B cell (primary cell): ENCODE data around the gene KDM4D. TPM values are rescaled to one million over a fixed set of nuclear protein-coding genes. Genes with fewer than 3 reads are reported as not detected.

Experiments
- ATAC-seq: fragments of 200-7000 bp; cut with Tn5 transposase; one replicate; pipeline ENCODE4 v1.10.0; 2021; ENCODE audit warnings: low read depth, mild to moderate bottlenecking, moderate number of reproducible peaks, moderate library complexity
- CTCF ChIA-PET: fragments of 350-600 bp; sonication (Branson Sonifier 250); formaldehyde crosslinking; loops from one replicate; lab custom pipeline; 2021; ENCODE audit warnings: antibody characterized with exemption, inconsistent platforms; lab: Charles Lee
- POLR2A ChIA-PET: fragments of 350-600 bp; sonication (Branson Sonifier 250); formaldehyde crosslinking; loops from one replicate; lab custom pipeline; 2021; ENCODE audit warnings: antibody characterized with exemption; lab: Charles Lee
- DNase-seq: peaks from one replicate; pipeline ENCODE4 v3.0.0; 2013
- H2AFZ ChIP-seq: 2 replicates; pipeline ENCODE4 v1.6.1; 2012; ENCODE audit warnings: mild to moderate bottlenecking, low read depth, low read length; ENCODE audit not compliant: insufficient read depth, poor library complexity, severe bottlenecking
- H3K27ac ChIP-seq, 2 donors: 1 replicate in 1 of 2; 2 replicates in 1 of 2; pipeline ENCODE4 v1.5.1; 2012 to 2013; ENCODE audit warnings: low read length in 2 of 2, mild to moderate bottlenecking in 2 of 2, moderate library complexity in 1 of 2
- H3K27me3 ChIP-seq, 4 experiments: fragments of 200-600 bp in 1 of 4; sonication (generic) in 1 of 4; replicated peaks in 1 of 4; 1 replicate in 2 of 4; 2 replicates in 2 of 4; pipeline versions ENCODE4 v1.6.1 to v1.7.0; 2013 to 2016; ENCODE audit warnings: low read length in 3 of 4, mild to moderate bottlenecking in 2 of 4, mixed read lengths in 1 of 4, moderate library complexity in 1 of 4; ENCODE audit not compliant: insufficient read depth in 4 of 4, control insufficient read depth in 3 of 4; ENCODE audit errors: control extremely low read depth in 1 of 4
- H3K36me3 ChIP-seq, 2 experiments: replicated peaks in 1 of 2; 1 replicate in 1 of 2; 2 replicates in 1 of 2; pipeline versions ENCODE4 v1.6.1 to v1.7.1; 2013; ENCODE audit warnings: low read length in 1 of 2; ENCODE audit not compliant: insufficient read depth in 2 of 2, control insufficient read depth in 1 of 2; ENCODE audit errors: control extremely low read depth in 1 of 2, extremely low read depth in 1 of 2
- H3K4me1 ChIP-seq, 2 donors: fragments of 200-600 bp in 1 of 2; sonication (generic) in 1 of 2; 1 replicate in 1 of 2; 2 replicates in 1 of 2; pipeline versions ENCODE4 v1.5.1 to v1.6.1; 2013 to 2017; ENCODE audit warnings: low read length in 2 of 2; ENCODE audit not compliant: control insufficient read depth in 2 of 2, insufficient read depth in 2 of 2
- H3K4me2 ChIP-seq: replicated peaks from 2 replicates; pipeline ENCODE3; 2012; ENCODE audit warnings: mild to moderate bottlenecking, low read depth, low read length; ENCODE audit not compliant: poor library complexity, severe bottlenecking
- H3K4me3 ChIP-seq, 5 experiments: fragments of 200-600 bp in 1 of 5; sonication (generic) in 1 of 5; 1 replicate in 3 of 5; 2 replicates in 2 of 5; pipeline versions ENCODE4 v1.5.1 to v1.7.0; 2011 to 2016; ENCODE audit warnings: low read length in 4 of 5, mild to moderate bottlenecking in 4 of 5, low read depth in 2 of 5, control low read depth in 1 of 5, moderate library complexity in 1 of 5; ENCODE audit not compliant: insufficient read depth in 1 of 5; ENCODE audit errors: control extremely low read depth in 1 of 5, extremely low read depth in 1 of 5
- H3K79me2 ChIP-seq: fragments of 200-600 bp; sonication (generic); one replicate; pipeline ENCODE4 v1.6.0; 2016; ENCODE audit warnings: low read length; ENCODE audit not compliant: control insufficient read depth, insufficient read depth
- H3K9ac ChIP-seq: fragments of 200-600 bp; sonication (generic); 2 replicates; pipeline ENCODE4 v1.6.1; 2017; ENCODE audit warnings: mild to moderate bottlenecking, low read length, moderate library complexity
- H3K9me3 ChIP-seq, 3 donors: one replicate each; pipeline versions ENCODE4 v1.6.1 to v1.7.1; 2013; ENCODE audit warnings: low read length in 2 of 3; ENCODE audit not compliant: control insufficient read depth in 2 of 3, insufficient read depth in 1 of 3; ENCODE audit errors: control extremely low read depth in 1 of 3
- H4K20me1 ChIP-seq: 2 replicates; pipeline ENCODE4 v1.6.0; 2012; ENCODE audit warnings: mild to moderate bottlenecking, low read length; ENCODE audit not compliant: insufficient read depth, control insufficient read depth, poor library complexity, severe bottlenecking
- H3K27ac Mint-ChIP-seq: one replicate; pipeline ENCODE4 v1.8.0; 2021; ENCODE audit warnings: mixed read lengths
- H3K27me3 Mint-ChIP-seq: one replicate; pipeline ENCODE4 v1.8.0; 2021; ENCODE audit warnings: mixed read lengths
- H3K4me1 Mint-ChIP-seq: one replicate; pipeline ENCODE4 v1.8.0; 2021; ENCODE audit warnings: mixed read lengths
- H3K4me3 Mint-ChIP-seq: one replicate; pipeline ENCODE4 v1.8.0; 2021; ENCODE audit warnings: mixed read lengths
- H3K9me3 Mint-ChIP-seq: one replicate; pipeline ENCODE4 v1.8.0; 2022; ENCODE audit warnings: mixed read lengths; ENCODE audit not compliant: insufficient read depth
- EZH2 ChIP-seq: IDR thresholded peaks from 2 replicates; pipeline ENCODE4 v1.6.1; 2012; ENCODE audit warnings: borderline replicate concordance, low read depth, mild to moderate bottlenecking, moderate library complexity, low read length; ENCODE audit not compliant: insufficient read depth, poor library complexity, severe bottlenecking
- WGBS: methylation state at CpG from one replicate; pipeline ENCODE4 v1.1.5; 2013; ENCODE audit warnings: missing lambda C conversion rate; ENCODE audit not compliant: insufficient coverage; 5-methylcytosine and 5-hydroxymethylcytosine counted together
- intact Hi-C: fragments of 100-400 bp; cut with micrococcal nuclease; formaldehyde crosslinking; loops from one replicate; pipeline ENCODE4 v1.10.0; 2022
- polyA plus RNA-seq: library from polyadenylated mRNA; depleted of rRNA; stranded (reverse); fragments of >200 nt; gene quantifications from 2 replicates; pipeline ENCODE4 v1.2.3, GENCODE V29; 2012
- total RNA-seq, 2 donors: library from RNA; stranded (reverse); fragments of 120-200 nt in 1 of 2; gene quantifications; 1 replicate in 1 of 2; 2 replicates in 1 of 2; pipeline versions ENCODE4 v1.2.3 to v1.2.4, GENCODE V29; 2013 to 2022
- TF ChIP-seq, protein P1 (sequence below): fragments of 200-600 bp; IDR thresholded peaks from one replicate; pipeline ENCODE4 v1.8.0; 2022; ENCODE audit warnings: antibody characterized with exemption, mild to moderate bottlenecking

The KDM4D gene
- total and polyA plus RNA-seq, 2 donors (not counting 1 experiment from before 2014, with no cell fraction given), result 0.44 to 0.58 TPM

DNA sequence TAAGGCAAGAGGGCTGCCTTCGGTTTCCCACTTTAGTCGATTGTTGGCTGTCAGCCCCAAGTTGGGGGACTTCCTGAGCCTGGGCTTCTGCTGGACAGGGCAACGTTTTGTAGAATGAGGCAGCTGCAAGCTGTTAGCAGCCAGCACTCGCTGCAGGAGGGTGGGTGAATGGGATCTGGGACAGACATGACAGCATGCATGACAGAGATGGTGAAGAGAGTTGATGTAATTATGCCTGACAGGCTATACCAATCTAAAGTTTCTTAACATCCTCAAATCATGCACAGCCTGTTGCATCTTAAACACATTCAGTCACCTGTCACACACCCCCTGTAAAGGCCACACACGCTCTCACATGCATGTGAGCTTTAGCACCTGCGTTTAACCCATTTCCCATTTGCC is 49.3 kb upstream of the KDM4D start:
- H2AFZ ChIP-seq, result peak overlapping the region; percentile 69
- no peak overlapping the region for H3K4me3 Mint-ChIP-seq
- ATAC-seq (no peak), DNase-seq (no peak)
- no peak for TF ChIP-seq EZH2
- H3K27me3 Mint-ChIP-seq, result no peaks in the 10 kb centered on the region
- H3K4me1 Mint-ChIP-seq, result peaks cover 30% of the 10 kb centered on the region
- H4K20me1 ChIP-seq, result no peaks in the 10 kb centered on the region
- peak overlapping the region; percentile 7 for H3K27ac Mint-ChIP-seq
- no peak overlapping the region for H3K4me3 ChIP-seq
- H3K27me3 ChIP-seq, result peaks cover 0 to 3% (median 1%) of the 10 kb centered on the region in 4 experiments
- H3K36me3 ChIP-seq, result no peaks in the 10 kb centered on the region
- H3K9me3 Mint-ChIP-seq, result no peaks in the 10 kb centered on the region
- POLR2A ChIA-PET, result no interaction called here
- H3K27ac ChIP-seq, result no peak overlapping the region
- peak overlapping the region; percentile 2 for H3K4me2 ChIP-seq
- WGBS, result 59% methylated on average over 4 of the region's 6 CpGs
- H3K79me2 ChIP-seq, result no peaks in the 10 kb centered on the region
- no peak overlapping the region for H3K9ac ChIP-seq
- CTCF ChIA-PET, result interaction anchor here (0.6 kb wide), 1 partner anchor 140 kb away, joined by 3 read pairs; no protein-coding TSS in a partner anchor
- no peaks in the 10 kb centered on the region for H3K9me3 ChIP-seq
- peaks cover 11 to 29% of the 10 kb centered on the region in 2 donors for H3K4me1 ChIP-seq
- intact Hi-C loops, result no loop called here

GRCh38 chr11:94924612-94925011 is 48.9 kb upstream of the KDM4D start:
- peak overlapping the region; percentile 69 for H2AFZ ChIP-seq
- CTCF ChIA-PET, result no interaction called here
- no peaks in the 10 kb centered on the region for H3K79me2 ChIP-seq
- peaks cover 2% of the 10 kb centered on the region for H3K27me3 Mint-ChIP-seq
- no peaks in the 10 kb centered on the region for H3K36me3 ChIP-seq
- H3K9me3 Mint-ChIP-seq, result no peaks in the 10 kb centered on the region
- POLR2A ChIA-PET, result no interaction called here
- H3K9me3 ChIP-seq, result no peaks in the 10 kb centered on the region
- H3K4me1 Mint-ChIP-seq, result peaks cover 30% of the 10 kb centered on the region
- intact Hi-C loops, result no loop called here
- WGBS, result 7% methylated on average over 4 of the region's 5 CpGs
- no peak for TF ChIP-seq EZH2
- TF ChIP-seq, protein P1, sequence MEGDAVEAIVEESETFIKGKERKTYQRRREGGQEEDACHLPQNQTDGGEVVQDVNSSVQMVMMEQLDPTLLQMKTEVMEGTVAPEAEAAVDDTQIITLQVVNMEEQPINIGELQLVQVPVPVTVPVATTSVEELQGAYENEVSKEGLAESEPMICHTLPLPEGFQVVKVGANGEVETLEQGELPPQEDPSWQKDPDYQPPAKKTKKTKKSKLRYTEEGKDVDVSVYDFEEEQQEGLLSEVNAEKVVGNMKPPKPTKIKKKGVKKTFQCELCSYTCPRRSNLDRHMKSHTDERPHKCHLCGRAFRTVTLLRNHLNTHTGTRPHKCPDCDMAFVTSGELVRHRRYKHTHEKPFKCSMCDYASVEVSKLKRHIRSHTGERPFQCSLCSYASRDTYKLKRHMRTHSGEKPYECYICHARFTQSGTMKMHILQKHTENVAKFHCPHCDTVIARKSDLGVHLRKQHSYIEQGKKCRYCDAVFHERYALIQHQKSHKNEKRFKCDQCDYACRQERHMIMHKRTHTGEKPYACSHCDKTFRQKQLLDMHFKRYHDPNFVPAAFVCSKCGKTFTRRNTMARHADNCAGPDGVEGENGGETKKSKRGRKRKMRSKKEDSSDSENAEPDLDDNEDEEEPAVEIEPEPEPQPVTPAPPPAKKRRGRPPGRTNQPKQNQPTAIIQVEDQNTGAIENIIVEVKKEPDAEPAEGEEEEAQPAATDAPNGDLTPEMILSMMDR, result no peak
- H3K4me3 ChIP-seq, result no peak overlapping the region
- H4K20me1 ChIP-seq, result no peaks in the 10 kb centered on the region
- ATAC-seq (no peak), DNase-seq (peak; percentile 8)
- H3K27ac Mint-ChIP-seq, result no peak overlapping the region
- H3K4me3 Mint-ChIP-seq, result peak overlapping the region; percentile 27
- no peak overlapping the region for H3K9ac ChIP-seq
- peaks cover 0 to 3% (median 1%) of the 10 kb centered on the region in 4 experiments for H3K27me3 ChIP-seq
- H3K27ac ChIP-seq, result no peak overlapping the region
- peaks cover 11 to 29% of the 10 kb centered on the region in 2 donors for H3K4me1 ChIP-seq
- H3K4me2 ChIP-seq, result peak overlapping the region; percentile 2
